ENCODE data around the gene CACNA1D. TPM values are rescaled to one million over a fixed set of nuclear protein-coding genes. Genes with fewer than 3 reads are reported as not detected.

The CACNA1D gene
- total and polyA plus RNA-seq, 8 donors: 0.31 to 36.5 (median 12.5) TPM

- intact Hi-C loops (cut with DNase I; ENCODE audit: low total_unique reads): no loop called here
- H3K27ac ChIP-seq: peak overlapping the region in 2 of 5 donors; percentile 36 to 54
- H3K4me3 ChIP-seq: no peak overlapping the region
- TF ChIP-seq POLR2AphosphoS5 (IDR thresholded peaks at IDR 0.05) (peak in 1 of 3 donors; percentile 2), EP300 (IDR thresholded peaks at IDR 0.05) (no peak)
- H3K27me3 ChIP-seq: no peaks in the 10 kb centered on the region
- H3K9me3 ChIP-seq: no peaks in the 10 kb centered on the region
- WGBS, 5 donors: 13 to 35% (median 19%) methylated on average over 6 of the region's 6 CpGs
- no peak for DNase-seq
- peaks cover 11 to 33% (median 23%) of the 10 kb centered on the region in 4 donors for H3K4me1 ChIP-seq
- no peaks in the 10 kb centered on the region for H3K36me3 ChIP-seq
These were observed 24.1 kb downstream of the CACNA1D start for GRCh38 chr3:53518495-53518981.

- 35 to 53% (median 42%) methylated on average over 6 of the region's 6 CpGs for WGBS, 5 donors
- DNase-seq: no peak
- H3K4me1 ChIP-seq: peaks cover 11 to 40% (median 23%) of the 10 kb centered on the region in 4 donors
- H3K36me3 ChIP-seq: no peaks in the 10 kb centered on the region
- H3K9me3 ChIP-seq: no peaks in the 10 kb centered on the region
- TF ChIP-seq CTCF (IDR thresholded peaks at IDR 0.05) (no peak), EP300 (IDR thresholded peaks at IDR 0.05) (no peak), POLR2A (IDR thresholded peaks at IDR 0.05) (no peak), POLR2AphosphoS5 (IDR thresholded peaks at IDR 0.05) (no peak)
- peak overlapping the region in 2 of 5 donors; percentile 36 to 54 for H3K27ac ChIP-seq
- no peaks in the 10 kb centered on the region for H3K27me3 ChIP-seq
- intact Hi-C loops (cut with DNase I; ENCODE audit: low total_unique reads): no loop called here
- H3K4me3 ChIP-seq: no peak overlapping the region
These were observed 24.8 kb downstream of the CACNA1D start for GRCh38 chr3:53519065-53519709.

- Histone ChIP-seq H3K27ac (peak overlapping the region in 1 of 5 donors; percentile 80), H3K4me3 (no peak overlapping the region), H3K4me1 (peaks cover 7 to 51% (median 18%) of the 10 kb centered on the region in 4 donors), H3K36me3 (no peaks in the 10 kb centered on the region), H3K27me3 (no peaks in the 10 kb centered on the region), H3K9me3 (no peaks in the 10 kb centered on the region)
- intact Hi-C loops (cut with DNase I; ENCODE audit: low total_unique reads): no loop called here
- no peak for DNase-seq
- TF ChIP-seq POLR2AphosphoS5 (IDR thresholded peaks at IDR 0.05): no peak
- no peak for TF ChIP-seq CTCF (IDR thresholded peaks at IDR 0.05)
- TF ChIP-seq POLR2A (IDR thresholded peaks at IDR 0.05): no peak
- TF ChIP-seq EP300 (IDR thresholded peaks at IDR 0.05): no peak
- WGBS, 5 donors: 86 to 92% (median 90%) methylated on average over 3 of the region's 3 CpGs
These were observed 28.9 kb downstream of the CACNA1D start for GRCh38 chr3:53523346-53523745.

GRCh38 chr3:53524566-53524965 lies 30.2 kb downstream of the CACNA1D start:
- Histone ChIP-seq H3K36me3 (no peaks in the 10 kb centered on the region), H3K9me3 (no peaks in the 10 kb centered on the region), H3K27me3 (no peaks in the 10 kb centered on the region), H3K4me1 (peaks cover 0 to 40% (median 6%) of the 10 kb centered on the region in 4 donors), H3K27ac (peak overlapping the region in 4 of 5 donors; percentile 18 to 80 (median 55)), H3K4me3 (no peak overlapping the region)
- intact Hi-C loops (cut with DNase I; ENCODE audit: low total_unique reads): no loop called here
- WGBS, 5 donors: 59 to 82% (median 71%) methylated on average over 1 of the region's 1 CpG
- DNase-seq: peak in 1 of 2 donors; percentile 30
- TF ChIP-seq POLR2A (IDR thresholded peaks at IDR 0.05): no peak
- no peak for TF ChIP-seq CTCF (IDR thresholded peaks at IDR 0.05)
- no peak for TF ChIP-seq POLR2AphosphoS5 (IDR thresholded peaks at IDR 0.05)
- no peak for TF ChIP-seq EP300 (IDR thresholded peaks at IDR 0.05)
